H1 (cell line): ENCODE measurements around the gene RPUSD3. TPM values are rescaled to one million over a fixed set of nuclear protein-coding genes. Genes with fewer than 3 reads are reported as not detected.

Experiments
- ATF3 ChIP-seq: IDR thresholded peaks from 2 replicates; pipeline ENCODE4 v1.6.1; 2011; ENCODE audit warnings: low read depth, mild to moderate bottlenecking, low read length; ENCODE audit not compliant: insufficient read depth
- BCL11A ChIP-seq, 2 experiments: IDR thresholded peaks; one replicate each; pipeline ENCODE4 v1.6.1; 2011; ENCODE audit warnings: low read depth in 2 of 2, low read length in 2 of 2, mild to moderate bottlenecking in 2 of 2
- BRCA1 ChIP-seq: IDR thresholded peaks from 2 replicates; pipeline ENCODE4 v1.6.1; 2012; ENCODE audit warnings: low read depth, low read length, improper control_type of control experiment
- CEBPB ChIP-seq: IDR thresholded peaks from 2 replicates; pipeline ENCODE4 v1.6.1; 2012; ENCODE audit warnings: low read depth, low read length
- CHD1 ChIP-seq: IDR thresholded peaks from 2 replicates; pipeline ENCODE4 v1.6.1; 2012; ENCODE audit warnings: low read depth, low read length, improper control_type of control experiment
- CHD2 ChIP-seq: IDR thresholded peaks from 2 replicates; pipeline ENCODE4 v1.6.1; 2012; ENCODE audit warnings: low read length, improper control_type of control experiment
- CTBP2 ChIP-seq: IDR thresholded peaks from 2 replicates; pipeline ENCODE4 v1.7.0; 2011; ENCODE audit warnings: borderline replicate concordance, mild to moderate bottlenecking, moderate library complexity, mixed read lengths, low read length; ENCODE audit not compliant: insufficient read depth, insufficient read length
- EGR1 ChIP-seq: IDR thresholded peaks from 2 replicates; pipeline ENCODE4 v1.6.1; 2011; ENCODE audit warnings: low read depth, low read length, borderline replicate concordance
- GTF2F1 ChIP-seq: IDR thresholded peaks from 2 replicates; pipeline ENCODE4 v1.6.1; 2012; ENCODE audit warnings: low read depth, low read length, improper control_type of control experiment, borderline replicate concordance
- HDAC6 ChIP-seq: IDR thresholded peaks from one replicate; pipeline ENCODE4 v1.7.1; 2012; ENCODE audit warnings: low read depth, mild to moderate bottlenecking, inconsistent platforms, low read length, moderate library complexity
- KDM4A ChIP-seq: IDR thresholded peaks from one replicate; pipeline ENCODE4 v1.7.1; 2012; ENCODE audit warnings: low read depth, mild to moderate bottlenecking, moderate library complexity, low read length, inconsistent platforms; ENCODE audit not compliant: severe bottlenecking
- POLR2A ChIP-seq, 2 experiments: IDR thresholded peaks; 1 replicate in 1 of 2; 2 replicates in 1 of 2; pipeline ENCODE4 v1.6.1; 2011; ENCODE audit warnings: low read depth in 2 of 2, low read length in 2 of 2, mild to moderate bottlenecking in 2 of 2; ENCODE audit errors: control extremely low read depth in 1 of 2
- POU5F1 ChIP-seq: IDR thresholded peaks from 2 replicates; pipeline ENCODE4 v1.6.1; 2011; ENCODE audit warnings: low read depth, mild to moderate bottlenecking, low read length, moderate library complexity
- RXRA ChIP-seq: IDR thresholded peaks from 2 replicates; pipeline ENCODE4 v1.6.1; 2011; ENCODE audit warnings: low read depth, mild to moderate bottlenecking, low read length, moderate library complexity; ENCODE audit not compliant: insufficient read depth
- SAP30 ChIP-seq: fragments of 300-600 bp; sonication (generic); IDR thresholded peaks from 2 replicates; pipeline ENCODE4 v1.7.1; 2012; ENCODE audit warnings: low read length, moderate library complexity, mild to moderate bottlenecking, inconsistent platforms; ENCODE audit not compliant: insufficient read depth, insufficient replicate concordance
- SIRT6 ChIP-seq: IDR thresholded peaks from one replicate; pipeline ENCODE4 v1.7.1; 2012; ENCODE audit warnings: low read length, inconsistent platforms
- SIX5 ChIP-seq: IDR thresholded peaks from 2 replicates; pipeline ENCODE4 v1.6.1; 2011; ENCODE audit warnings: mild to moderate bottlenecking, low read depth, low read length
- SP1 ChIP-seq: IDR thresholded peaks from 2 replicates; pipeline ENCODE4 v1.6.1; 2011; ENCODE audit warnings: low read depth, low read length
- SRF ChIP-seq: IDR thresholded peaks from 2 replicates; pipeline ENCODE4 v1.6.1; 2011; ENCODE audit warnings: mild to moderate bottlenecking, low read depth, low read length, moderate library complexity
- TAF1 ChIP-seq: IDR thresholded peaks from 2 replicates; pipeline ENCODE4 v1.6.1; 2011; ENCODE audit warnings: mild to moderate bottlenecking, low read depth, low read length
- TEAD4 ChIP-seq: IDR thresholded peaks from 2 replicates; pipeline ENCODE4 v1.6.1; 2012; ENCODE audit warnings: low read depth, low read length, inconsistent platforms, mixed read lengths
- polyA plus RNA-seq, 7 experiments: library from polyadenylated mRNA; depleted of rRNA in 3 of 7; stranded (reverse) in 5 of 7; unstranded in 2 of 7; fragments of >200 nt in 5 of 7; fragments of 200-250 nt in 2 of 7; gene quantifications; 1 replicate in 5 of 7; 2 replicates in 1 of 7; 4 replicates in 1 of 7; pipeline versions ENCODE4 v1.2.1 to v1.2.3, GENCODE V29; 2011 to 2013; ENCODE audit warnings: missing spikeins in 2 of 7, mixed read lengths in 2 of 7
- total RNA-seq: library from RNA; stranded (reverse); fragmentation: NEBNext Ultra II Directional; extraction: Animal tissue kit (Norgen Biotek cat#: 25700); gene quantifications from 2 replicates; pipeline ENCODE4 v1.2.1, GENCODE V29; 2021
- TF ChIP-seq, protein P1 (sequence below): IDR thresholded peaks from 2 replicates; pipeline ENCODE4 v1.6.1; 2011; ENCODE audit warnings: low read length, improper control_type of control experiment
- TF ChIP-seq, protein P2 (sequence below): IDR thresholded peaks from 2 replicates; pipeline ENCODE4 v1.6.1; 2012; ENCODE audit warnings: inconsistent platforms

RPUSD3 gene
- total and polyA plus RNA-seq, 2 of the 8 experiments (the other 6 are each of a cell fraction or from before 2014, with no cell fraction given): 68.4 to 154 TPM

GRCh38 chr3:9890249-9891071 is 46.7 kb upstream of the RPUSD3 start, which contains the start of gene JAGN1 (continued):
- no peak for TF ChIP-seq GTF2F1
- TF ChIP-seq, protein P1, sequence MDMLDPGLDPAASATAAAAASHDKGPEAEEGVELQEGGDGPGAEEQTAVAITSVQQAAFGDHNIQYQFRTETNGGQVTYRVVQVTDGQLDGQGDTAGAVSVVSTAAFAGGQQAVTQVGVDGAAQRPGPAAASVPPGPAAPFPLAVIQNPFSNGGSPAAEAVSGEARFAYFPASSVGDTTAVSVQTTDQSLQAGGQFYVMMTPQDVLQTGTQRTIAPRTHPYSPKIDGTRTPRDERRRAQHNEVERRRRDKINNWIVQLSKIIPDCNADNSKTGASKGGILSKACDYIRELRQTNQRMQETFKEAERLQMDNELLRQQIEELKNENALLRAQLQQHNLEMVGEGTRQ: no peak
- peak; percentile 94 for TF ChIP-seq EGR1
- TF ChIP-seq RXRA: no peak
- TF ChIP-seq, protein P2, sequence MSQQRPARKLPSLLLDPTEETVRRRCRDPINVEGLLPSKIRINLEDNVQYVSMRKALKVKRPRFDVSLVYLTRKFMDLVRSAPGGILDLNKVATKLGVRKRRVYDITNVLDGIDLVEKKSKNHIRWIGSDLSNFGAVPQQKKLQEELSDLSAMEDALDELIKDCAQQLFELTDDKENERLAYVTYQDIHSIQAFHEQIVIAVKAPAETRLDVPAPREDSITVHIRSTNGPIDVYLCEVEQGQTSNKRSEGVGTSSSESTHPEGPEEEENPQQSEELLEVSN: peak; percentile 44; the same call in 1 of the 2 replicates
- TF ChIP-seq CHD2: no peak; the same call in 1 of the 2 replicates
- TF ChIP-seq SAP30: no peak
- TF ChIP-seq SRF: no peak
- no peak for TF ChIP-seq HDAC6
- TF ChIP-seq KDM4A: peak; percentile 70
- no peak for TF ChIP-seq POU5F1
- no peak for TF ChIP-seq TEAD4
- TF ChIP-seq SP1: no peak
- no peak for TF ChIP-seq BRCA1
- TF ChIP-seq TAF1: peak; percentile 92
- no peak for TF ChIP-seq CTBP2
- no peak; the same call in 1 of the 2 replicates for TF ChIP-seq CHD1
- TF ChIP-seq POLR2A (IDR thresholded peaks at IDR 0.05; ENCODE audit: control extremely low read depth in 1 of 2, low read depth in 2 of 2, low read length in 2 of 2): peak; percentile 92 to 95
- no peak for TF ChIP-seq CEBPB
- no peak for TF ChIP-seq ATF3
- no peak for TF ChIP-seq SIRT6
- TF ChIP-seq SIX5: no peak
- no peak for TF ChIP-seq BCL11A (IDR thresholded peaks at IDR 0.05; ENCODE audit: low read depth in 2 of 2, low read length in 2 of 2)
